NCI-H128 (cell line): ENCODE measurements around the gene HTRA2.
"Not testable (repeated sequence)": the region's sequence is repeated elsewhere in the genome, so short reads cannot be mapped to it uniquely, and the experiment has no call there.

Source experiments
- DNase-seq: peaks from one replicate; lab custom pipeline; 2025; ENCODE audit not compliant: unreplicated experiment; lab: John Stamatoyannopoulos, UW

The HTRA2 gene

GRCh38 chr2:74559912-74560311 lies 30.2 kb downstream of the HTRA2 start:
- DNase-seq, result no peak

GRCh38 chr2:74560591-74560990 lies 30.9 kb downstream of the HTRA2 start:
- no peak for DNase-seq

GRCh38 chr2:74561022-74561421 lies 31.3 kb downstream of the HTRA2 start:
- DNase-seq, result not testable (repeated sequence)

GRCh38 chr2:74562126-74562775 lies 32.5 kb downstream of the HTRA2 start:
- DNase-seq, result no peak

- no peak for DNase-seq
These were observed 34.5 kb downstream of the HTRA2 start for GRCh38 chr2:74564222-74564621.

- DNase-seq, result no peak
These were observed 36.5 kb downstream of the HTRA2 start for GRCh38 chr2:74566076-74566753.

DNA sequence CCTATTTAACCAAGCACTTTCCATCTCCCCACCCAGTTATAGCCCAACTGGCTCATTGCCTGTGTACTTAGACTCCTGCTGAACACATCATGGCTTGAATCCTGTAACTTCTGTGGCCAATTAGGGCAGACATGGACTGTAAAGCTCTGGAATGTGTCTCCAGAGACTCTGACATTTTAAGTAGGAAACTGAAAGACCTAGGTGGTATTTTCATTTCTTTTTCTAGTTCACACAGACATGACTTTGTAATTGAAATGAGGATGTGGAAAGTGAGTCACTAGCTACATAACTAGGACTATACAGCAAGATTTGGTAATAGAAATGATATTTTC lies 37.0 kb downstream of the HTRA2 start:
- DNase-seq, result no peak

DNA sequence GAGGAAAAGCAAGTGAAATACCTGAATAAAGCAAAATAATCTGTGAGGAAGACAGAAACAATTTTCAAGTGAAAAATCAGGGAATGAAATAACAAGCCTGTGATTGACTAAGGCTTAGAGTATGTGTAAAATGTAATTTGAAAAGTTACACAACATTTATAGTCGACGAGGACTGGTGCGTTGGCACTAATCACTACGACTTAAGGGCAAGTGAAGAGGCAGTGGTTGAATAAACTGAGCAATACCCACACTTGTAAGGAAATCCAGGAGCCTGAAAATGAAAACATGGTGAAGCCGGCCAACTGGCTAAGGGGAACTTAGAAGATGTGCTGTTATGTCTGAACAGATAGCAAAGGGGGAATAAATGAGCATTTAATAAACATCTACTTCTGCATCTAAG lies 38.1 kb downstream of the HTRA2 start:
- no peak for DNase-seq

- DNase-seq, result no peak
These were observed 40.0 kb downstream of the HTRA2 start for GRCh38 chr2:74569686-74570085.

GRCh38 chr2:74571058-74571457 lies 41.3 kb downstream of the HTRA2 start:
- no peak for DNase-seq

DNA sequence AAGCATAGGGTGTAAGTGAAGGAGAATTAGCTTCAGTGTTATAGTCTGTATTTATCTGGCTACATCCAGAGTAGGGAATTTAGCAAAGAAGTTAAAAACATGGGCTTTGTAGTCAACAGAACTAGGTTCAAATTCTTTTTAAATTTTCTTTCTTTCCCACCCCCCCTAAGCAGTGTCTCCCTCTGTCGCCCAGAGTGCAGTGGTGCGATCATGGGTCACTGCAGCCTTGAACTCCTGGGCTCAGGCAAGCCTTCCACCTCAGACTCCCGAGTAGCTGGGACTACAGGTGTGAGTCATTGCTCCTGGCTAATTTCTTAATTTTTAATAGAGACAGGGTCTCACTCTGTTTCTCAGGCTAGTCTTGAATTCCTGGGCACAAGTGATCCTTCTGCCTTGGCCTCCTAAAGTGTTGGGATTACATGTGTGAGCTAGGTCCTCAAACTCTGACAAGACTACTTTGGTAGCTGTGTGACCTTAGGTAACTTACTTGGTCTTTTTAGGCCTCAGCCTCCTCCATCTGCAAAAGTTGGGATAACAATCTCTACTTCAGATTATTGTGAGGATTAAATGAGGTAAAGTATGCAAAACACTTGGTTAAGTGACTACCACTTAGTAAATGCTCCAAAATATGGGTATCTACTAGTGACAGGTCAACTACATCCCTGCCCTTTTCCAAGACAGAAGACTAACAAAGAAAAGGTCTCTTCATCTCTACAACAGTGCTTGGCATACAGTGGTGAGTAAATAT lies 42.6 kb downstream of the HTRA2 start:
- no peak for DNase-seq

DNA sequence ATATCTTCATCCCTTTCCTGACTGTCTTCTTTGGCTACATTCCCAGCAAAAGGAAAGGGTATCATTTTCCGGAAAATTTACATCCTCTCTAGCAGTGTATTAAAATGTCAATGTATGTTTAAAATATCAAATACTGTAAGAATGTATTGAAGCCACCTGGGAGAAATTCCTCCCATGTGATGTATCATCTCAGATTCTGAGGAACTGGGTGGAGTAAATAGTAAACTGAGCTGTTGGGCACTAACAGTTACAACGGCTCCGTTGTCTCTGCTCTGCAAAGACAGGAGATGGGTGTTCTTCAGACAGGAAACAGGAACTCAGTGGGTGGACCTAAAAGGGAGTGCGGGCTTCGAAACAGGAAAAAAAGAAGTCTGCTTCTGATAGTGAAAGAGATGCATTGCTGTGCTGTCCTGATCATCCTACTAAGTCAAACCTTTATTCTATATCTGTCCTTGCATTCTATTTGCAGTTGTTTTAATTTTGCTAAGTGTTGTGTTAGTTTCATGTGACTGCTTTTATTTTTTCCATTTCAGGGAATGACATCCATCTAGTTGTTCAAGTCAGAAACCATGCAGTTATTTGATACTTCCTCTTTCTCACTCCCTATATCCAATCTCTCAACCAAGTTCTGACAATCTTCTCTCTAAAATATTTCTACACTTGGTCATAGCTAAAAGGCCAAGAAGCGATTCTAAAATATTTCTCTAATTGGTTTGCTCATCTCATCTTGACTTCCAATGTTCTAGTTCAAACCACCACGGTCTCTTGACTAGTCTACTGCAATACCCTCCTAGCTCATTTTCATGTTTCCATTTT lies 44.2 kb downstream of the HTRA2 start:
- no peak for DNase-seq

GRCh38 chr2:74575320-74575719 lies 45.6 kb downstream of the HTRA2 start:
- no peak for DNase-seq

- no peak for DNase-seq
These were observed 46.6 kb downstream of the HTRA2 start for GRCh38 chr2:74576211-74576862.

- DNase-seq, result no peak
These were observed 47.1 kb downstream of the HTRA2 start for GRCh38 chr2:74576863-74577229.

DNA sequence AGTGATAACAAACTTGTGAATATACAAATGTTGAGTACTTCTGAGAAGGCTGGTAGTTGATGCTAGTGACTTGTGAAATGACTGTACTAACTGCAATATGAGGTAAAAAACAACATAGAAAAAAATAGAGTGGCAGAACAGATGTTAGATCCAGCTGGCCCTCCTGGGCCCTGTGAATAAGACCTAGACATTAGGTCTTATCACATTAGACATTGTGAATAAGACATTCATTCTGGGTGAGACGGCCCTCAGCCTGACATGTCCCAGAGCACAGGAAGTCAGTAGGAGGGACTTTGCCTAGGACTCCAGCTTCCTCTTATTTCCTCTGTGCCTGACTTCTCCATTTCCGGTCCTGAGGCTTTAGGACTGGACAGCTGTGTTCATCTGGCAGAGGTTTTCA lies 47.7 kb downstream of the HTRA2 start:
- no peak for DNase-seq

GRCh38 chr2:74578408-74578807 lies 48.7 kb downstream of the HTRA2 start:
- DNase-seq, result no peak

DNA sequence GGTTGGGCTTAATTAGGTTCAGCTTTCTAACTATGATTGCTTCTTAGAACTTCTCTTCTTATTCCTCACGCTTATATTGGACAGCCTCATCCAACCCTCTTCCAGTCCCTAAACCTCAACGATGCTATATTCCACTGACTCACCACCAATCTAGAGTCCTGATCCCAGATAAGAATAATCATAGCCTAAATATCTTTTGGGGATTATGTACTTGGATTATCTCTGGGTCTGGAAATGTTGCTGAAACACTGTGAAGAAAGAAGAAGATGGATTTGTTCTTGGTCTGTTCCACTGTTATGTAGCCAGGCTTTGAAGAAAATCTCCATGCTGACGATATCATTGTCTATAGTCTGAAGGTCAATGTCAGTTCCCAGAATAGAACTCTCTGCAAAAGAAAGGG lies 51.7 kb downstream of the HTRA2 start:
- no peak for DNase-seq

- DNase-seq, result no peak
These were observed 52.5 kb downstream of the HTRA2 start for GRCh38 chr2:74582184-74582583.
